ENCODE results near the gene PTGER4. TPM values are rescaled to one million over a fixed set of nuclear protein-coding genes. Genes with fewer than 3 reads are reported as not detected.

Gene PTGER4
- total RNA-seq, 2 donors from 2014 or later, result 0.15 to 0.71 TPM

GRCh38 chr5:40689438-40689837 lies 9.7 kb downstream of the PTGER4 start:
- Histone ChIP-seq H3K27ac (ENCODE audit: low read depth, low read length) (no peak overlapping the region), H3K27me3 (ENCODE audit: control insufficient read depth, insufficient read depth, low read length, poor library complexity, severe bottlenecking) (no peaks in the 10 kb centered on the region), H3K9me3 (ENCODE audit: control insufficient read depth, low read length) (peaks cover 3% of the 10 kb centered on the region), H3K4me3 (ENCODE audit: low read length) (no peak overlapping the region), H3K4me1 (ENCODE audit: control insufficient read depth, insufficient read depth, low read length) (no peaks in the 10 kb centered on the region), H3K36me3 (ENCODE audit: control insufficient read depth, insufficient read depth, low read length) (no peaks in the 10 kb centered on the region), H3K9ac (ENCODE audit: extremely low read depth, low read length, poor library complexity, severe bottlenecking) (no peak overlapping the region)
- no peak overlapping the region for H3K27ac Mint-ChIP-seq
- no peaks in the 10 kb centered on the region for H3K27me3 Mint-ChIP-seq (ENCODE audit: insufficient read depth)
- no peak overlapping the region for H3K4me3 Mint-ChIP-seq
- 75 to 81% methylated on average over 3 of the region's 3 CpGs for WGBS, 2 experiments (ENCODE audit: insufficient coverage in 1 of 2, insufficient read length in 1 of 2)
- DNase-seq, result no peak
- H3K4me1 Mint-ChIP-seq, result no peaks in the 10 kb centered on the region
- H3K9me3 Mint-ChIP-seq, result no peaks in the 10 kb centered on the region
- H3K36me3 Mint-ChIP-seq (ENCODE audit: low read depth), result no peaks in the 10 kb centered on the region
- TF ChIP-seq CTCF (conservative IDR thresholded peaks at IDR 0.05), result no peak

- no peak for TF ChIP-seq CTCF (conservative IDR thresholded peaks at IDR 0.05)
- H3K9me3 Mint-ChIP-seq, result no peaks in the 10 kb centered on the region
- no peaks in the 10 kb centered on the region for H3K36me3 ChIP-seq (ENCODE audit: control insufficient read depth, insufficient read depth, low read length)
- H3K27ac Mint-ChIP-seq, result no peak overlapping the region
- WGBS, 2 experiments (ENCODE audit: insufficient coverage in 1 of 2, insufficient read length in 1 of 2), result 62 to 92% methylated on average over 1 to 3 of the region's 3 CpGs
- no peaks in the 10 kb centered on the region for H3K36me3 Mint-ChIP-seq (ENCODE audit: low read depth)
- no peak overlapping the region for H3K4me3 Mint-ChIP-seq
- no peak overlapping the region for H3K9ac ChIP-seq (ENCODE audit: extremely low read depth, low read length, poor library complexity, severe bottlenecking)
- no peaks in the 10 kb centered on the region for H3K27me3 Mint-ChIP-seq (ENCODE audit: insufficient read depth)
- peaks cover 8% of the 10 kb centered on the region for H3K9me3 ChIP-seq (ENCODE audit: control insufficient read depth, low read length)
- no peaks in the 10 kb centered on the region for H3K27me3 ChIP-seq (ENCODE audit: control insufficient read depth, insufficient read depth, low read length, poor library complexity, severe bottlenecking)
- no peaks in the 10 kb centered on the region for H3K4me1 ChIP-seq (ENCODE audit: control insufficient read depth, insufficient read depth, low read length)
- no peaks in the 10 kb centered on the region for H3K4me1 Mint-ChIP-seq
- no peak overlapping the region for H3K4me3 ChIP-seq (ENCODE audit: low read length)
- no peak overlapping the region for H3K27ac ChIP-seq (ENCODE audit: low read depth, low read length)
- DNase-seq, result no peak
These were observed 10.6 kb downstream of the PTGER4 start for GRCh38 chr5:40690267-40690666.

GRCh38 chr5:40691894-40692293 lies 12.2 kb downstream of the PTGER4 start:
- no peak for DNase-seq
- H3K27me3 ChIP-seq (ENCODE audit: control insufficient read depth, insufficient read depth, low read length, poor library complexity, severe bottlenecking), result no peaks in the 10 kb centered on the region
- H3K27ac ChIP-seq (ENCODE audit: low read depth, low read length), result no peak overlapping the region
- no peak for TF ChIP-seq CTCF (conservative IDR thresholded peaks at IDR 0.05)
- no peak overlapping the region for H3K27ac Mint-ChIP-seq
- no peaks in the 10 kb centered on the region for H3K27me3 Mint-ChIP-seq (ENCODE audit: insufficient read depth)
- no peaks in the 10 kb centered on the region for H3K36me3 Mint-ChIP-seq (ENCODE audit: low read depth)
- H3K9me3 ChIP-seq (ENCODE audit: control insufficient read depth, low read length), result peaks cover 8% of the 10 kb centered on the region
- H3K4me3 ChIP-seq (ENCODE audit: low read length), result no peak overlapping the region
- H3K4me1 ChIP-seq (ENCODE audit: control insufficient read depth, insufficient read depth, low read length), result no peaks in the 10 kb centered on the region
- no peaks in the 10 kb centered on the region for H3K4me1 Mint-ChIP-seq
- no peak overlapping the region for H3K9ac ChIP-seq (ENCODE audit: extremely low read depth, low read length, poor library complexity, severe bottlenecking)
- H3K4me3 Mint-ChIP-seq, result no peak overlapping the region
- H3K9me3 Mint-ChIP-seq, result no peaks in the 10 kb centered on the region
- H3K36me3 ChIP-seq (ENCODE audit: control insufficient read depth, insufficient read depth, low read length), result no peaks in the 10 kb centered on the region
- WGBS, 2 experiments (ENCODE audit: insufficient coverage in 1 of 2, insufficient read length in 1 of 2), result 94 to 97% methylated on average over 7 to 9 of the region's 9 CpGs
